Astrocyte of the spinal cord (primary cell): ENCODE results near the gene GLT8D1.
"Not testable (repeated sequence)": the region's sequence is repeated elsewhere in the genome, so short reads cannot be mapped to it uniquely, and the experiment has no call there.

Experiments used
- DNase-seq: peaks from one replicate; pipeline ENCODE4 v3.0.0; 2011; ENCODE audit warnings: low read depth, low spot score
- H3K4me3 ChIP-seq: 2 replicates; pipeline ENCODE4 v1.5.1; 2011; ENCODE audit warnings: low read depth, mild to moderate bottlenecking, low read length, moderate library complexity
- in situ Hi-C: cut with HindIII; loops from 2 replicates; pipeline ENCODE4 v1.10.0; 2017; ENCODE audit warnings: low sequenced_read_pairs
- TF ChIP-seq, protein P1 (sequence below): IDR thresholded peaks from 2 replicates; pipeline ENCODE4 v1.5.1; 2012; ENCODE audit warnings: low read depth, mild to moderate bottlenecking, low read length, inconsistent platforms

GLT8D1 gene

DNA sequence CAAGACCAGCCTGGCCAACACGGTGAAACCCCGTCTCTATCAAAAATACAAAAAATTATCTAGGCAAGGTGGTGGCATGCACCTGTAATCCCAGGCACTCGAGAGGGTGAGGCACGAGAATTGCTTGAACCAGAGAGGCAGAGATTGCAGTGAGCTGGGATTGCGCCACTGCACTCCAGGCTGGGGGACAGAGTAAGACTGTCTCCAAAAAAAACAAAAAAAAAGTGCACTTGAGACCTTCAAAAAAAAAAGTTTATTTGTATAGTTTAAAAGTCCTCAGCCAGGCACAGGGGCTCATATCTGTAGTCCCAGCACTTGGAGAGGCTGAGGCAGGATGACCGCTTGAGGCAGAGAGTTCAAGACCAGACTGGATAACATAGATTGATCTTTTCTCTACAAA lies 22.0 kb downstream of the GLT8D1 start:
- TF ChIP-seq, protein P1, sequence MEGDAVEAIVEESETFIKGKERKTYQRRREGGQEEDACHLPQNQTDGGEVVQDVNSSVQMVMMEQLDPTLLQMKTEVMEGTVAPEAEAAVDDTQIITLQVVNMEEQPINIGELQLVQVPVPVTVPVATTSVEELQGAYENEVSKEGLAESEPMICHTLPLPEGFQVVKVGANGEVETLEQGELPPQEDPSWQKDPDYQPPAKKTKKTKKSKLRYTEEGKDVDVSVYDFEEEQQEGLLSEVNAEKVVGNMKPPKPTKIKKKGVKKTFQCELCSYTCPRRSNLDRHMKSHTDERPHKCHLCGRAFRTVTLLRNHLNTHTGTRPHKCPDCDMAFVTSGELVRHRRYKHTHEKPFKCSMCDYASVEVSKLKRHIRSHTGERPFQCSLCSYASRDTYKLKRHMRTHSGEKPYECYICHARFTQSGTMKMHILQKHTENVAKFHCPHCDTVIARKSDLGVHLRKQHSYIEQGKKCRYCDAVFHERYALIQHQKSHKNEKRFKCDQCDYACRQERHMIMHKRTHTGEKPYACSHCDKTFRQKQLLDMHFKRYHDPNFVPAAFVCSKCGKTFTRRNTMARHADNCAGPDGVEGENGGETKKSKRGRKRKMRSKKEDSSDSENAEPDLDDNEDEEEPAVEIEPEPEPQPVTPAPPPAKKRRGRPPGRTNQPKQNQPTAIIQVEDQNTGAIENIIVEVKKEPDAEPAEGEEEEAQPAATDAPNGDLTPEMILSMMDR, result no peak

DNA sequence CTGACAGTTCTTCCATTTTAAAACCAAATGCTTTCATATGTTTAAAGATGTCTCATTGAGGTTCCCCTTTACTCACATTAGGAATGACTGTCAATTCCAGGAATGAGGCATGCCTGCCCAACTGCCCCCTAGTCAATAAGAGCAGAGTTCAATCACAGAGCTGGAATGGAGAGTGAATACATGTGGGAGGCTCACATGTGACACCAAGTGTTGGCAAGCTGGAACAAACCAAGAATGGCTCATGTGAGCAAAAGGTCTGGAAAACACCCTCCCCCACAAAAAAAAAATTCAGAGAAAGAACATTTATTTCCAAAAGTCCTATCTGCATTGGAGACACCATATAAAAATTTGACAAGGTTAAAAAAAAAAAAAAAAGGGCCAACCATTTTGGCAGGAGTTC lies 23.6 kb downstream of the GLT8D1 start:
- no peak overlapping the region for H3K4me3 ChIP-seq
- in situ Hi-C loops, result no loop called here
- DNase-seq, result peak; percentile 76
- TF ChIP-seq, protein P1, result peak; percentile 30

More for the DNA sequence above, 22.0 kb downstream of the GLT8D1 start:
- no peak overlapping the region for H3K4me3 ChIP-seq
- in situ Hi-C loops, result no loop called here
- no peak for DNase-seq

DNA sequence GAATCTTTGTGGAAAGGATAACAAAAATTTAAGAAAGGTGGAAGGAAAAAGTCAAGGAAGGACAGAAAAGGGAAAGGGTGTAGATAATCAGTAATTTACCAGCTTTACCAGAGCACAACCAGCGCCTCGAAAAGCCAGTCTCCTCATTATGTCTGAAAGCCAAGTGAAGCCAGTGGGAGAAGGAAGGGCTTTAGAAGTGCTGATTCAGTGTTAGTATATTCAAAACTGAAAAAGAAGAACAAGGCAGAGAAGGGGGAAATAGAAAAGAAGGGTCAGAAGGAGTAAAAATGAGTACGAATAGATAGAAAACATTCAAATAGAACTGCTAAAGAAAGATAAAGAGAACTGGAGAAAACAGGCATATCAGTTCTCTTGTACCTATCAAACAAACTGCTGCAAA lies 24.0 kb downstream of the GLT8D1 start:
- H3K4me3 ChIP-seq, result no peak overlapping the region
- TF ChIP-seq, protein P1, result no peak
- DNase-seq, result no peak
- in situ Hi-C loops, result no loop called here

DNA sequence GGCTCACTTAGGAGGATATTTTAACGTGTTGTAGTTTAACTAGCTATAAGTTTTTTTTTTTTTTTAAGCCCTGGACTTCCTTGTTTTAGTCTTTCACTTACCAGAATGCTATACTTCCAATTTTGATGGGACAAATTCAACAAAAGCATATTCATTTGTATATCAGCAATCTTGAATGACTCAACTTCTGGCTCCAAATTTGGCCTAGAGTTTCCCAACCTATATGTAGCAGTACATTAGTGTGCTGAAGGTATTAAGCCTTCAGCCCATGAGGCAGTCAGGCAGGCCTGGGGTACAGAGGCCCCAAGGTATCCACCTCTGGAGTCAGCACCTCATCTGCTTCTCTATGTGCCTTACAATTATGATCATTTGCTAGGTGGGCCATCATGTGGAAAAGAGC lies 25.8 kb downstream of the GLT8D1 start:
- TF ChIP-seq, protein P1, result no peak
- in situ Hi-C loops, result no loop called here
- no peak overlapping the region for H3K4me3 ChIP-seq
- DNase-seq, result no peak

DNA sequence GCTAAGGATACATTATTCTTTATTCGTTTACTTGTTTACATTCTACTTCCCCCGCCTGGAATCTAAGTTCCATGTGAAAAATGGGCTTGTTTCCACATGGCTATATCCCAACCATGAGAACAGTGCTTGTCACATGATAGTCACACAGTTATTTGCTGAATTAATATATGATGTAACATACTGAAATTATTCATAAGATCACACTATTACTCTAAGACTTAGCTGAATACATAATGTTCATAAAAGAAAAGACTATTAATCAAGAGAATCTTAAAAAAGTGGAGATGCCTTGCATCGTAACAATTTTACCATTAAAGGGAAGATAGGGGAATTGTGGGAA lies 26.4 kb downstream of the GLT8D1 start:
- in situ Hi-C loops, result no loop called here
- TF ChIP-seq, protein P1, result no peak
- no peak for DNase-seq
- no peak overlapping the region for H3K4me3 ChIP-seq

DNA sequence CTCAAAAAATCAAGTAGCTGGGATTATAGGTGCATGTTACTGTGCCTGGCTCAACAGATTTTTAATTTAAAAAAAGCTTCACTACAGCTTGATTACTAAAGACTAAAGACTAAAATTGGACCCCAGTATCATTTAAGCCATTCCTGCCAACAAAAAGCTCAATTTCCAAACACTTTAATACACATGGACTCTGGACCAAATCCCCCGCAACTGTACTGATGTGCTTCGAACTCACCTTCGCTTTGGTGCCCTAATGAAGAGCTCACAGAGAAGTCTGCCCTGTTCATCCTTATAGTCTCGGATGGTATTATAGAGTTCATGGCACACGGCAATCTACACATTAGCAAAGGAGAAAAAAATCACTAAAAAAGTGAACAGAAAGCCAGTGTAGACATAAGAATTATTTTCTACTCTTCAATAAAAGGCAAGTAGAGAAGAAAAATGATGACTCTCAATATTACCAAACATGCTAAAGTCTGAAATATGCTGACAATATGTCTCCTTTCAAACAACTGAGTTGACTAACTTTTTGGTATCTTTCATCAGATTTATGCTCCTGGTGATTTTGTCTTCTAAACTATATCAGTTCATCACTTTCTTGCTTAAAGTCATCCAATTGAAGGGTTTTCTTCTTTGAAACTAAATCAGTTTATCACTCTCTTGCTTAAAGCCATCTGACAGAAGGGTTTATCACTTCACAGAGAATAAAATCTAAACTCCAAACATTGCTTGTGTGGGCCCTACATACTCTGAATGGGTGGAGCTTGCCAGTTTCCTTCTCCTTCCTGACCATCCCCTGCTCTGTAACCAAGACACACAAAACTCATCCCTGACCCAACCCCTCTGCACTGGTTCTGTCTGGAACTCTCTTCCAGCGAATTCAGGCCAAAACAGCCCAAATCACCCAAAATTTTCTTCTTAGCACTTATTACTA lies 27.1 kb downstream of the GLT8D1 start:
- in situ Hi-C loops, result no loop called here
- no peak for DNase-seq
- TF ChIP-seq, protein P1, result no peak

DNA sequence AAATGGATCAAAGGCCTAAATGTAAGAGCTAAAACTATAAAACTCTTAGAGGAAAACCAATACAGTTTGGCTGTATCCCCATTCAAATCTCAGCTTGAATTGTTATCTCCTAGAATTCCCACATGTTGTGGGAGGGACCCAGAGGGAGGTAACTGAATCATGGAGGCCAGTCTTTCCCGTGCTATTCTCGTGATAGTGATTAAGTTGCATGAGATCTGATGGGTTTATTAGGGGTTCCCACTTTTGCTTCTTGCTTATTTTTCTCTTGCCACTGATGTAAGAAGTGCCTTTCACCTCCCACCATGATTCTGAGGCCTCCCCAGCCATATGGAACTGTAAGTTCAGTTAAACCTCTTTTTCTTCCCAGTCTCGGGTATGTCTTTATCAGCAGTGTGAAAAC lies 29.4 kb downstream of the GLT8D1 start:
- in situ Hi-C loops, DNase-seq, H3K4me3 ChIP-seq: not testable (repeated sequence)

More for the DNA sequence above, 27.1 kb downstream of the GLT8D1 start:
- H3K4me3 ChIP-seq, result no peak overlapping the region
